Right ventricle myocardium inferior (tissue), 1 donor: Measurements from ENCODE around the gene MAN2B1. TPM values are rescaled to one million over a fixed set of nuclear protein-coding genes. Genes with fewer than 3 reads are reported as not detected.
"Not testable (repeated sequence)": the region's sequence is repeated elsewhere in the genome, so short reads cannot be mapped to it uniquely, and the experiment has no call there.

Source experiments
- ATAC-seq: fragments of 200-7000 bp; cut with Tn5 transposase; one replicate; pipeline ENCODE4 v1.9.1; 2020; ENCODE audit warnings: mild to moderate bottlenecking, moderate library complexity
- DNase-seq: peaks from one replicate; pipeline ENCODE4 v3.0.0; 2021; ENCODE audit errors: missing footprints
- intact Hi-C: fragments of 100-400 bp; cut with DNase I; formaldehyde crosslinking; loops from one replicate; pipeline ENCODE4 v1.11.0; 2022
- total RNA-seq: library from RNA; stranded (reverse); fragmentation: NEBNext Ultra II Directional; extraction: Animal tissue kit (Norgen Biotek cat#: 25700); gene quantifications from one replicate; pipeline ENCODE4 v1.2.1, GENCODE V29; 2021
- donor health status: DM: no; HTN: yes; CAD: no; lungs with severe emphysema.

Gene MAN2B1
- total RNA-seq, 1 donor from 2014 or later: 40.2 TPM

- no peak for ATAC-seq
- no peak for DNase-seq
- intact Hi-C loops: no loop called here
Observed at GRCh38 chr19:12638611-12639182, 27.8 kb downstream of the MAN2B1 start.

GRCh38 chr19:12636631-12637030 lies 29.9 kb downstream of the MAN2B1 start:
- DNase-seq: no peak
- intact Hi-C loops: no loop called here
- no peak for ATAC-seq

- ATAC-seq (no peak), DNase-seq (no peak)
- intact Hi-C loops: no loop called here
Observed at GRCh38 chr19:12629215-12629614, 37.3 kb downstream of the MAN2B1 start.

GRCh38 chr19:12628040-12629022 lies 38.2 kb downstream of the MAN2B1 start:
- no peak for DNase-seq
- ATAC-seq: no peak
- intact Hi-C loops: no loop called here

GRCh38 chr19:12626958-12627357 lies 39.6 kb downstream of the MAN2B1 start:
- ATAC-seq (no peak), DNase-seq (no peak)
- intact Hi-C loops: no loop called here

GRCh38 chr19:12623361-12624031 lies 43.0 kb downstream of the MAN2B1 start:
- DNase-seq: no peak
- ATAC-seq: no peak
- intact Hi-C loops: no loop called here

- ATAC-seq, DNase-seq, intact Hi-C loops: not testable (repeated sequence)
Observed at GRCh38 chr19:12621253-12622024, 45.1 kb downstream of the MAN2B1 start.

GRCh38 chr19:12617646-12618045 lies 48.9 kb downstream of the MAN2B1 start:
- DNase-seq: no peak
- ATAC-seq: no peak
- intact Hi-C loops: loop anchor here (10.0 kb wide), 1 partner anchor 853 kb away; the partner anchor contains the start of gene ZNF441

- intact Hi-C loops: loop anchor here (10.0 kb wide), 1 partner anchor 847 kb away; the partner anchor contains the start of gene ZNF441
- no peak for DNase-seq
- ATAC-seq: peak; percentile 81
Observed at GRCh38 chr19:12611361-12611699, 55.2 kb downstream of the MAN2B1 start.

GRCh38 chr19:12610540-12611360 lies 55.8 kb downstream of the MAN2B1 start, which contains the start of the genes ZNF490 and ZNF791:
Gene ZNF490 (minus strand): TSS chr19:12610813. CDS start chr19:12610680, 133 bp downstream.
Gene ZNF791 (plus strand): TSS chr19:12610920. CDS start chr19:12611080, 160 bp downstream.
- intact Hi-C loops: loop anchor here (10.0 kb wide), 1 partner anchor 846 kb away; the partner anchor contains the start of gene ZNF441
- DNase-seq: peak; percentile 99
- peak; percentile 99 for ATAC-seq

GRCh38 chr19:12607631-12608030 lies 58.9 kb downstream of the MAN2B1 start:
- intact Hi-C loops: no loop called here
- DNase-seq: no peak
- no peak for ATAC-seq

- DNase-seq (no peak), ATAC-seq (no peak)
- intact Hi-C loops: no loop called here
Observed at GRCh38 chr19:12606796-12607195, 59.7 kb downstream of the MAN2B1 start.

GRCh38 chr19:12603714-12604113 lies 62.8 kb downstream of the MAN2B1 start:
- DNase-seq (no peak), ATAC-seq (no peak)
- intact Hi-C loops: no loop called here

GRCh38 chr19:12597594-12597993 lies 68.9 kb downstream of the MAN2B1 start:
- intact Hi-C loops: no loop called here
- DNase-seq (no peak), ATAC-seq (no peak)

- ATAC-seq (no peak), DNase-seq (no peak)
- intact Hi-C loops: no loop called here
Observed at GRCh38 chr19:12596927-12597548, 69.5 kb downstream of the MAN2B1 start.
